GM12878 (cell line): ENCODE results near the gene SFT2D2. TPM values are rescaled to one million over a fixed set of nuclear protein-coding genes. Genes with fewer than 3 reads are reported as not detected.

Source experiments
- ATAC-seq: fragments of 200-7000 bp; cut with Tn5 transposase; 3 replicates; pipeline ENCODE4 v1.9.1; 2020; ENCODE audit warnings: mild to moderate bottlenecking, moderate library complexity
- BruUV-seq: library from RNA; stranded (reverse); fragments of 400-500 nt; replicated peaks from 2 replicates; lab custom pipeline; 2021; lab: Mats Ljungman, UMichigan
- CTCF ChIA-PET: fragments of 300-600 bp; sonication (Branson Sonifier 250); formaldehyde crosslinking; extraction: SDS; loops from one replicate; lab custom pipeline; 2021; ENCODE audit warnings: inconsistent platforms; lab: Yijun Ruan, JAX
- POLR2A ChIA-PET: fragments of 350-600 bp; formaldehyde crosslinking; extraction: SDS; loops from one replicate; lab custom pipeline; 2021; ENCODE audit warnings: inconsistent platforms; lab: Charles Lee
- RAD21 ChIA-PET: fragments of 300-600 bp; sonication (Branson Sonifier 250); formaldehyde crosslinking; loops from one replicate; lab custom pipeline; 2023; ENCODE audit warnings: antibody characterized with exemption; ENCODE audit not compliant: unreplicated experiment; lab: Charles Lee
- SMC1A ChIA-PET: fragments of 300-600 bp; sonication (Branson Sonifier 250); formaldehyde crosslinking; loops from one replicate; lab custom pipeline; 2023; ENCODE audit not compliant: unreplicated experiment, uncharacterized antibody; lab: Charles Lee
- DNase-seq: peaks from one replicate; pipeline ENCODE4 v3.0.0-alpha.2; 2011; ENCODE audit warnings: low read depth, low spot score
- FAIRE-seq: peaks from 3 replicates; lab custom pipeline; 2011; peaks lifted over from hg19 to GRCh38; lab: Jason Lieb, UNC
- H2AFZ ChIP-seq: 2 replicates; pipeline ENCODE4 v1.6.0; 2011; ENCODE audit warnings: low read depth, low read length, control low read depth; ENCODE audit not compliant: control insufficient read depth
- H3K27ac ChIP-seq: 2 replicates; pipeline ENCODE4 v1.5.1; 2011; ENCODE audit warnings: control low read depth; ENCODE audit not compliant: control insufficient read depth, insufficient read depth
- H3K27me3 ChIP-seq, 2 experiments: replicated peaks in 1 of 2; 2 replicates each; pipeline versions ENCODE4 v1.6.0 to v1.6.1; 2011; ENCODE audit warnings: low read length in 1 of 2; ENCODE audit not compliant: control insufficient read depth in 2 of 2, insufficient read depth in 2 of 2
- H3K36me3 ChIP-seq, 2 experiments: 2 replicates each; pipeline ENCODE4 v1.5.1; 2011; ENCODE audit warnings: low read length in 1 of 2; ENCODE audit not compliant: control insufficient read depth in 2 of 2, insufficient read depth in 2 of 2
- H3K4me1 ChIP-seq: 2 replicates; pipeline ENCODE4 v1.6.1; 2011; ENCODE audit warnings: mild to moderate bottlenecking, low read length, moderate library complexity, mixed read lengths; ENCODE audit not compliant: control insufficient read depth, insufficient read depth
- H3K4me2 ChIP-seq: 2 replicates; pipeline ENCODE4 v1.6.0; 2011; ENCODE audit warnings: control low read depth; ENCODE audit not compliant: control insufficient read depth, insufficient read depth
- H3K4me3 ChIP-seq: fragments of 200-600 bp; sonication (generic); 2 replicates; pipeline ENCODE4 v1.5.1; 2016
- H3K79me2 ChIP-seq: 2 replicates; pipeline ENCODE4 v1.6.0; 2011; ENCODE audit warnings: low read length; ENCODE audit not compliant: control insufficient read depth, insufficient read depth
- H3K9ac ChIP-seq: 2 replicates; pipeline ENCODE4 v1.8.0; 2011; ENCODE audit warnings: low read length, control low read depth, mixed read lengths; ENCODE audit not compliant: control insufficient read depth, insufficient read depth
- H3K9me3 ChIP-seq: replicated peaks from 3 replicates; pipeline ENCODE4 v1.5.1; 2011; ENCODE audit warnings: mild to moderate bottlenecking, low read length; ENCODE audit not compliant: control insufficient read depth, insufficient read depth
- H4K20me1 ChIP-seq: 2 replicates; pipeline ENCODE4 v1.6.0; 2011; ENCODE audit not compliant: control insufficient read depth, insufficient read depth
- BACH1 ChIP-seq: fragments of 450-650 bp; IDR thresholded peaks from 2 replicates; pipeline ENCODE4 v1.6.1; 2017; ENCODE audit warnings: mild to moderate bottlenecking, borderline replicate concordance
- EGR1 ChIP-seq, 2 experiments: IDR thresholded peaks; 1 replicate in 1 of 2; 2 replicates in 1 of 2; pipeline ENCODE4 v1.6.1; 2011 to 2012; ENCODE audit warnings: low read depth in 2 of 2, low read length in 2 of 2, borderline replicate concordance in 1 of 2, mild to moderate bottlenecking in 1 of 2, moderate library complexity in 1 of 2
- FOXK2 ChIP-seq: fragments of 450-650 bp; IDR thresholded peaks from 2 replicates; pipeline ENCODE4 v1.6.1; 2017; ENCODE audit warnings: mild to moderate bottlenecking, moderate library complexity
- HCFC1 ChIP-seq: fragments of 150-350 bp; IDR thresholded peaks from 2 replicates; pipeline ENCODE4 v1.6.1; 2014; ENCODE audit warnings: low read length
- KAT2A ChIP-seq: conservative IDR thresholded peaks from 2 replicates; pipeline ENCODE4 v1.6.1; 2011; ENCODE audit warnings: low read depth, low read length; ENCODE audit not compliant: control insufficient read depth
- POLR2A ChIP-seq: IDR thresholded peaks from 2 replicates; pipeline ENCODE4 v1.6.1; 2011; ENCODE audit warnings: low read depth, mild to moderate bottlenecking, low read length
- POLR2AphosphoS2 ChIP-seq: IDR thresholded peaks from 2 replicates; pipeline ENCODE4 v1.6.1; 2011; ENCODE audit warnings: low read depth, mild to moderate bottlenecking, low read length, improper control_type of control experiment, moderate library complexity
- RFX5 ChIP-seq: IDR thresholded peaks from 2 replicates; pipeline ENCODE4 v1.6.1; 2011; ENCODE audit warnings: low read depth, low read length, improper control_type of control experiment
- SMARCA5 ChIP-seq: fragments of 450-650 bp; IDR thresholded peaks from 2 replicates; pipeline ENCODE4 v1.6.1; 2017; ENCODE audit warnings: mild to moderate bottlenecking
- ZNF384 ChIP-seq: IDR thresholded peaks from 2 replicates; pipeline ENCODE4 v1.6.1; 2012; ENCODE audit warnings: low read depth, mild to moderate bottlenecking, low read length, improper control_type of control experiment, borderline replicate concordance
- WGBS: methylation state at CpG from one replicate; pipeline ENCODE4 v1.1.6; 2016; ENCODE audit warnings: low lambda C conversion rate; ENCODE audit not compliant: insufficient replicate concordance, insufficient coverage; ENCODE audit errors: missing lambda C conversion rate; 5-methylcytosine and 5-hydroxymethylcytosine counted together
- in situ Hi-C: fragments of 300-500 bp; cut with MboI; formaldehyde crosslinking; loops from 9 replicates; pipeline ENCODE4 v1.14.3; 2018; ENCODE audit warnings: mixed read lengths
- intact Hi-C: fragments of 100-400 bp; cut with micrococcal nuclease; formaldehyde crosslinking; loops from one replicate; pipeline ENCODE4 v1.14.2; 2022; ENCODE audit not compliant: unreplicated experiment
- polyA plus RNA-seq, 11 experiments: library from polyadenylated mRNA; depleted of rRNA in 4 of 11; unstranded in 6 of 11; stranded (reverse) in 5 of 11; fragments of >200 nt; fragmentation: Nextera tagmentation in 4 of 11; fragmentation: Illumina TruSeq in 1 of 11; extraction: Ambion mirVana in 4 of 11; extraction: Trizol in 1 of 11; gene quantifications; 1 replicate in 1 of 11; 2 replicates in 10 of 11; pipeline versions ENCODE4 v1.2.1 to v1.2.3, GENCODE V29; 2011 to 2016; ENCODE audit warnings: inconsistent platforms in 2 of 11, missing spikeins in 2 of 11, low read depth in 1 of 11
- total RNA-seq, 4 experiments: library from RNA; depleted of rRNA in 3 of 4; stranded (reverse); fragments of >200 nt in 3 of 4; fragmentation: Illumina TruSeq in 1 of 4; extraction: Trizol in 1 of 4; gene quantifications; 2 replicates each; pipeline versions ENCODE4 v1.2.1 to v1.2.3, GENCODE V29; 2013 to 2021
- TF ChIP-seq, protein P1 (sequence below), 3 experiments: IDR thresholded peaks in 2 of 3; conservative IDR thresholded peaks in 1 of 3; 2 replicates each; pipeline ENCODE4 v1.5.1; 2011; ENCODE audit warnings: low read depth in 3 of 3, low read length in 3 of 3, mild to moderate bottlenecking in 3 of 3, control low read depth in 2 of 3, moderate library complexity in 2 of 3, inconsistent platforms in 1 of 3, mixed read lengths in 1 of 3; ENCODE audit not compliant: control insufficient read depth in 2 of 3, insufficient read depth in 1 of 3; ENCODE audit errors: extremely low read depth in 1 of 3
- TF ChIP-seq, protein P2 (sequence below): fragments of 450-650 bp; IDR thresholded peaks from 2 replicates; pipeline ENCODE4 v1.6.1; 2017; ENCODE audit warnings: antibody characterized with exemption, mild to moderate bottlenecking, moderate library complexity

Gene SFT2D2
- total and polyA plus RNA-seq, 10 of the 15 experiments (the other 5 are each of a cell fraction or from before 2014, with no cell fraction given), result 5.6 to 49.6 (median 24.9) TPM

DNA sequence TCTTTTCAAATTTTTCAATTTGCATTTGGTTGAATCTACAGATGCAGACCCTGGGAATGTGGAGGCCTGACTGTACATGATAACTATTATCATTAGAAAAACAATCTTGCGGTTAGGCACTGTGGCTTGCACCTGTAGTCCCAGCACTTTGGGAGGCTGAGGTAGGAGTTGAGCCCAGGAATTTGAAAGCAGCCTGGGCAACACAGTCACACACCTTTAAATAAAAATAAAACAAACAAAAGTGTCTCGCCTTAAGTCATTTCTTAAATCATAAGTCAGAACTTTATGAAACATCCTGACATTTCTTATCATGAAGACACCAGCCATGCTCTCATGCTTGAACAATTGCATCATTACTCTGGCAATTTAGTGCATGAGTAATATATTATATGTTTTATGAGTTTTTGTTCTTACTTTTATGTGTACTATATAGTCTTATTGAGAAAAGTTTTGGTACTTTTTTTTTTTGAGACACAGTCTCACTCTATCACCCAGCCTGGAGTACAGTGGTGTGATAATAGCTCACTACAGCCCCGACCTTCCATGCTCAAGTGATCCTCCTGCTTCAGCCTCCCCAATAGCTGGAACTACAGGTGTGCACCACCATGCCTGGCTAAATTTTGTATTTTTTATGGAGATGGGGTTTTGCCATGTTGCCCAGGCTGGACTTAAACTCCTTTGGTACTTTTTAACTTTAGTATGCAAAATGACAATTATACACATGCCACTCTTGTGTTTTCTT is 62.7 kb downstream of the SFT2D2 start:
- Histone ChIP-seq H4K20me1 (no peaks in the 10 kb centered on the region), H3K9ac (no peak overlapping the region), H3K27me3 (no peaks in the 10 kb centered on the region), H3K79me2 (no peaks in the 10 kb centered on the region), H3K4me2 (no peak overlapping the region), H3K36me3 (no peaks in the 10 kb centered on the region), H3K4me1 (no peaks in the 10 kb centered on the region), H3K4me3 (no peak overlapping the region), H3K27ac (no peak overlapping the region), H2AFZ (no peak overlapping the region), H3K9me3 (no peaks in the 10 kb centered on the region)
- in situ Hi-C loops, result no loop called here
- ChIA-PET RAD21 (no interaction called here), SMC1A (no interaction called here), CTCF (no interaction called here), POLR2A (no interaction called here)
- intact Hi-C loops, result no loop called here
- DNase-seq, result no peak
- WGBS, result 98% methylated on average over 3 of the region's 3 CpGs
- FAIRE-seq, result no peak
- no peak for TF ChIP-seq SMARCA5
- no peak for TF ChIP-seq HCFC1
- no peak for TF ChIP-seq FOXK2
- no TSS peak for BruUV-seq
- ATAC-seq, result no peak

DNA sequence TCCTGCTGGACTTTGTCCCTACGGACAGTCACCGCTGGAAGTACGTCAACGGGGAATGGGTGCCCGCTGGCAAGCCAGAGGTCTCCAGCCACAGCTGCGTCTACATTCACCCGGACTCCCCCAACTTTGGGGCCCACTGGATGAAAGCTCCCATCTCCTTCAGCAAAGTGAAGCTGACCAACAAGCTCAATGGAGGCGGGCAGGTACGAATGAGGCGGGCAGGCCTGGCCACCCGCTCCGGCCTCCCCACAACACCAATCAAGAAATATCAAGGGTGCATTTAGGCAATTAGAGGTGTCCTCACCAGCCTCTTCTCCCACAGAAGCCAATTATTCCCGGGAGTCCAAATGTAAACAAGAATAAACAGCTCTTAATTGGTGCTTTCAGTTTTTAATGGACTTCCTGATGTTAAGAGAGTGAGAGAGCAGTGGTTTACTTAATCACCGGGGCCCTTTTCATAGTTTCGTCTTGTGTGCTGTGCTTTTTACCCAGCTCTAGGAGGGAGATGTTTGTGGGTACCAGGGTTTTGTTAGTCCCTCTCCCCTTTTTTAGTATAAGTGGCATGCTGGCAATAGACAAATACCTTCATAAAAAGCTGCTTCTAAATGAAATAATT is 65.5 kb downstream of the SFT2D2 start:
- ATAC-seq, result no peak
- 91% methylated on average over 15 of the region's 15 CpGs for WGBS
- POLR2A ChIA-PET, result no interaction called here
- Histone ChIP-seq H3K27ac (no peak overlapping the region), H3K27me3 (no peaks in the 10 kb centered on the region), H2AFZ (no peak overlapping the region), H3K4me3 (no peak overlapping the region), H3K9ac (no peak overlapping the region), H3K4me2 (no peak overlapping the region), H4K20me1 (no peaks in the 10 kb centered on the region), H3K79me2 (no peaks in the 10 kb centered on the region), H3K4me1 (no peaks in the 10 kb centered on the region), H3K36me3 (no peaks in the 10 kb centered on the region), H3K9me3 (no peaks in the 10 kb centered on the region)
- BruUV-seq, result no TSS peak
- in situ Hi-C loops (no loop called here), intact Hi-C loops (no loop called here)
- DNase-seq, result no peak
- FAIRE-seq, result no peak
- SMC1A ChIA-PET, result interaction anchor here (0.6 kb wide), 1 partner anchor 54 kb away, joined by 3 read pairs; no protein-coding TSS in a partner anchor
- RAD21 ChIA-PET, result no interaction called here
- CTCF ChIA-PET, result interaction anchor here (0.7 to 1.2 kb wide), 3 partner anchors 22 to 419 kb away, joined by 3 to 5 read pairs (median 3); no protein-coding TSS in a partner anchor
- TF ChIP-seq, protein P1, sequence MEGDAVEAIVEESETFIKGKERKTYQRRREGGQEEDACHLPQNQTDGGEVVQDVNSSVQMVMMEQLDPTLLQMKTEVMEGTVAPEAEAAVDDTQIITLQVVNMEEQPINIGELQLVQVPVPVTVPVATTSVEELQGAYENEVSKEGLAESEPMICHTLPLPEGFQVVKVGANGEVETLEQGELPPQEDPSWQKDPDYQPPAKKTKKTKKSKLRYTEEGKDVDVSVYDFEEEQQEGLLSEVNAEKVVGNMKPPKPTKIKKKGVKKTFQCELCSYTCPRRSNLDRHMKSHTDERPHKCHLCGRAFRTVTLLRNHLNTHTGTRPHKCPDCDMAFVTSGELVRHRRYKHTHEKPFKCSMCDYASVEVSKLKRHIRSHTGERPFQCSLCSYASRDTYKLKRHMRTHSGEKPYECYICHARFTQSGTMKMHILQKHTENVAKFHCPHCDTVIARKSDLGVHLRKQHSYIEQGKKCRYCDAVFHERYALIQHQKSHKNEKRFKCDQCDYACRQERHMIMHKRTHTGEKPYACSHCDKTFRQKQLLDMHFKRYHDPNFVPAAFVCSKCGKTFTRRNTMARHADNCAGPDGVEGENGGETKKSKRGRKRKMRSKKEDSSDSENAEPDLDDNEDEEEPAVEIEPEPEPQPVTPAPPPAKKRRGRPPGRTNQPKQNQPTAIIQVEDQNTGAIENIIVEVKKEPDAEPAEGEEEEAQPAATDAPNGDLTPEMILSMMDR (IDR thresholded peaks at IDR 0.05 in 2 of 3, conservative IDR thresholded peaks at IDR 0.05 in 1 of 3; ENCODE audit: control insufficient read depth in 2 of 3, extremely low read depth in 1 of 3, insufficient read depth in 1 of 3, low read depth in 3 of 3, low read length in 3 of 3), result no peak
- TF ChIP-seq BACH1, result no peak
- TF ChIP-seq POLR2AphosphoS2, result no peak
- no peak for TF ChIP-seq FOXK2
- no peak for TF ChIP-seq KAT2A
- no peak for TF ChIP-seq RFX5
- TF ChIP-seq ZNF384, result no peak
- TF ChIP-seq POLR2A, result no peak
- TF ChIP-seq EGR1 (IDR thresholded peaks at IDR 0.05; ENCODE audit: borderline replicate concordance in 1 of 2, low read depth in 2 of 2, low read length in 2 of 2), result no peak
- TF ChIP-seq, protein P2, sequence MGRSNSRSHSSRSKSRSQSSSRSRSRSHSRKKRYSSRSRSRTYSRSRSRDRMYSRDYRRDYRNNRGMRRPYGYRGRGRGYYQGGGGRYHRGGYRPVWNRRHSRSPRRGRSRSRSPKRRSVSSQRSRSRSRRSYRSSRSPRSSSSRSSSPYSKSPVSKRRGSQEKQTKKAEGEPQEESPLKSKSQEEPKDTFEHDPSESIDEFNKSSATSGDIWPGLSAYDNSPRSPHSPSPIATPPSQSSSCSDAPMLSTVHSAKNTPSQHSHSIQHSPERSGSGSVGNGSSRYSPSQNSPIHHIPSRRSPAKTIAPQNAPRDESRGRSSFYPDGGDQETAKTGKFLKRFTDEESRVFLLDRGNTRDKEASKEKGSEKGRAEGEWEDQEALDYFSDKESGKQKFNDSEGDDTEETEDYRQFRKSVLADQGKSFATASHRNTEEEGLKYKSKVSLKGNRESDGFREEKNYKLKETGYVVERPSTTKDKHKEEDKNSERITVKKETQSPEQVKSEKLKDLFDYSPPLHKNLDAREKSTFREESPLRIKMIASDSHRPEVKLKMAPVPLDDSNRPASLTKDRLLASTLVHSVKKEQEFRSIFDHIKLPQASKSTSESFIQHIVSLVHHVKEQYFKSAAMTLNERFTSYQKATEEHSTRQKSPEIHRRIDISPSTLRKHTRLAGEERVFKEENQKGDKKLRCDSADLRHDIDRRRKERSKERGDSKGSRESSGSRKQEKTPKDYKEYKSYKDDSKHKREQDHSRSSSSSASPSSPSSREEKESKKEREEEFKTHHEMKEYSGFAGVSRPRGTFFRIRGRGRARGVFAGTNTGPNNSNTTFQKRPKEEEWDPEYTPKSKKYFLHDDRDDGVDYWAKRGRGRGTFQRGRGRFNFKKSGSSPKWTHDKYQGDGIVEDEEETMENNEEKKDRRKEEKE, result no peak
